CD4-positive, alpha-beta T cell treated with Interleukin-4 for 4 hours (primary cell): Measurements from ENCODE around the gene PRTFDC1.
"Not testable (repeated sequence)": the region's sequence is repeated elsewhere in the genome, so short reads cannot be mapped to it uniquely, and the experiment has no call there.

Source experiments
- DNase-seq: peaks from one replicate; pipeline ENCODE4 v3.0.0-alpha.2; 2020

The PRTFDC1 gene

GRCh38 chr10:24869354-24870015 lies 82.9 kb downstream of the PRTFDC1 start:
- DNase-seq = no peak

GRCh38 chr10:24866604-24867583 lies 85.5 kb downstream of the PRTFDC1 start:
- no peak for DNase-seq

- DNase-seq = no peak
Observed at GRCh38 chr10:24865783-24866182, 86.6 kb downstream of the PRTFDC1 start.

GRCh38 chr10:24862589-24862988 lies 89.8 kb downstream of the PRTFDC1 start:
- no peak for DNase-seq

GRCh38 chr10:24858288-24859270 lies 93.8 kb downstream of the PRTFDC1 start:
- DNase-seq = no peak

- no peak for DNase-seq
Observed at GRCh38 chr10:24857031-24857725, 95.2 kb downstream of the PRTFDC1 start.

GRCh38 chr10:24854256-24854655 lies 98.2 kb downstream of the PRTFDC1 start:
- DNase-seq = no peak

GRCh38 chr10:24853661-24854060 lies 98.7 kb downstream of the PRTFDC1 start:
- no peak for DNase-seq

GRCh38 chr10:24851629-24852028 lies 100.8 kb downstream of the PRTFDC1 start:
- no peak for DNase-seq

- no peak for DNase-seq
Observed at GRCh38 chr10:24850727-24851296, 101.6 kb downstream of the PRTFDC1 start.

- DNase-seq = no peak
Observed at GRCh38 chr10:24849501-24850299, 102.7 kb downstream of the PRTFDC1 start.

- DNase-seq = no peak
Observed at GRCh38 chr10:24849051-24849450, 103.4 kb downstream of the PRTFDC1 start.

- no peak for DNase-seq
Observed at GRCh38 chr10:24848195-24848594, 104.2 kb downstream of the PRTFDC1 start.

- DNase-seq = no peak
Observed at GRCh38 chr10:24847112-24848070, 105.0 kb downstream of the PRTFDC1 start.

GRCh38 chr10:24844742-24845141 lies 107.7 kb downstream of the PRTFDC1 start:
- DNase-seq = no peak

GRCh38 chr10:24843256-24843655 lies 109.2 kb downstream of the PRTFDC1 start:
- DNase-seq = no peak

- no peak for DNase-seq
Observed at GRCh38 chr10:24842856-24843255, 109.5 kb downstream of the PRTFDC1 start.

GRCh38 chr10:24841530-24841929 lies 110.9 kb downstream of the PRTFDC1 start:
- DNase-seq = no peak

GRCh38 chr10:24840784-24841183 lies 111.6 kb downstream of the PRTFDC1 start:
- no peak for DNase-seq

GRCh38 chr10:24837781-24838180 lies 114.6 kb downstream of the PRTFDC1 start:
- DNase-seq = not testable (repeated sequence)
